Activated B cell treated with CpG ODN at 0.5 μM for 24 hours (primary cell): ENCODE data around the gene DLGAP1. TPM values are rescaled to one million over a fixed set of nuclear protein-coding genes. Genes with fewer than 3 reads are reported as not detected.

Experiments
- ATAC-seq: fragments of 200-7000 bp; cut with Tn5 transposase; one replicate; pipeline ENCODE4 v1.10.0; 2021; ENCODE audit warnings: low read depth, mild to moderate bottlenecking, moderate library complexity
- CTCF ChIA-PET: fragments of 350-600 bp; sonication (Branson Sonifier 250); formaldehyde crosslinking; loops from one replicate; lab custom pipeline; 2021; ENCODE audit warnings: antibody characterized with exemption; lab: Charles Lee
- POLR2A ChIA-PET: fragments of 350-600 bp; sonication (Branson Sonifier 250); formaldehyde crosslinking; loops from one replicate; lab custom pipeline; 2021; ENCODE audit warnings: antibody characterized with exemption; lab: Charles Lee
- DNase-seq: peaks from one replicate; pipeline ENCODE4 v3.0.0; 2022
- H3K27ac Mint-ChIP-seq: one replicate; pipeline ENCODE4 v1.8.0; 2020; ENCODE audit warnings: mixed read lengths
- H3K27me3 Mint-ChIP-seq: one replicate; pipeline ENCODE4 v1.8.0; 2021; ENCODE audit warnings: mixed read lengths
- H3K36me3 Mint-ChIP-seq: one replicate; pipeline ENCODE4 v1.8.0; 2021; ENCODE audit warnings: low read depth, mixed read lengths
- H3K4me1 Mint-ChIP-seq: one replicate; pipeline ENCODE4 v1.8.0; 2021; ENCODE audit warnings: mixed read lengths
- H3K4me3 Mint-ChIP-seq: one replicate; pipeline ENCODE4 v1.8.0; 2020; ENCODE audit warnings: mild to moderate bottlenecking, mixed read lengths
- H3K9me3 Mint-ChIP-seq: one replicate; pipeline ENCODE4 v1.8.0; 2020; ENCODE audit warnings: mixed read lengths
- intact Hi-C: fragments of 100-400 bp; cut with micrococcal nuclease; formaldehyde crosslinking; loops from one replicate; pipeline ENCODE4 v1.15.1; 2024
- total RNA-seq: library from RNA; stranded (reverse); gene quantifications from 2 replicates; pipeline ENCODE4 v1.2.3, GENCODE V29; 2022
- TF ChIP-seq, protein P1 (sequence below): fragments of 200-600 bp; IDR thresholded peaks from one replicate; pipeline ENCODE4 v1.8.0; 2022; ENCODE audit warnings: antibody characterized with exemption, mild to moderate bottlenecking

DLGAP1 gene
- total RNA-seq, 1 donor from 2014 or later: 0.18 TPM

GRCh38 chr18:3491981-3492555 is 963.0 kb downstream of the DLGAP1 start:
- Mint-ChIP-seq H3K4me1 (peaks cover 39% of the 10 kb centered on the region), H3K36me3 (no peaks in the 10 kb centered on the region), H3K27ac (no peak overlapping the region), H3K27me3 (no peaks in the 10 kb centered on the region), H3K9me3 (no peaks in the 10 kb centered on the region), H3K4me3 (no peak overlapping the region)
- intact Hi-C loops: no loop called here
- TF ChIP-seq, protein P1, sequence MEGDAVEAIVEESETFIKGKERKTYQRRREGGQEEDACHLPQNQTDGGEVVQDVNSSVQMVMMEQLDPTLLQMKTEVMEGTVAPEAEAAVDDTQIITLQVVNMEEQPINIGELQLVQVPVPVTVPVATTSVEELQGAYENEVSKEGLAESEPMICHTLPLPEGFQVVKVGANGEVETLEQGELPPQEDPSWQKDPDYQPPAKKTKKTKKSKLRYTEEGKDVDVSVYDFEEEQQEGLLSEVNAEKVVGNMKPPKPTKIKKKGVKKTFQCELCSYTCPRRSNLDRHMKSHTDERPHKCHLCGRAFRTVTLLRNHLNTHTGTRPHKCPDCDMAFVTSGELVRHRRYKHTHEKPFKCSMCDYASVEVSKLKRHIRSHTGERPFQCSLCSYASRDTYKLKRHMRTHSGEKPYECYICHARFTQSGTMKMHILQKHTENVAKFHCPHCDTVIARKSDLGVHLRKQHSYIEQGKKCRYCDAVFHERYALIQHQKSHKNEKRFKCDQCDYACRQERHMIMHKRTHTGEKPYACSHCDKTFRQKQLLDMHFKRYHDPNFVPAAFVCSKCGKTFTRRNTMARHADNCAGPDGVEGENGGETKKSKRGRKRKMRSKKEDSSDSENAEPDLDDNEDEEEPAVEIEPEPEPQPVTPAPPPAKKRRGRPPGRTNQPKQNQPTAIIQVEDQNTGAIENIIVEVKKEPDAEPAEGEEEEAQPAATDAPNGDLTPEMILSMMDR: no peak
- ATAC-seq: no peak
- ChIA-PET CTCF (no interaction called here), POLR2A (interaction anchor here (1.4 to 2.5 kb wide), 3 partner anchors 40 to 102 kb away, joined by 3 to 11 read pairs (median 5); no protein-coding TSS in a partner anchor)
- no peak for DNase-seq

- peaks cover 28% of the 10 kb centered on the region for H3K4me1 Mint-ChIP-seq
- H3K27ac Mint-ChIP-seq: no peak overlapping the region
- DNase-seq (no peak), ATAC-seq (no peak)
- CTCF ChIA-PET: no interaction called here
- H3K4me3 Mint-ChIP-seq: no peak overlapping the region
- TF ChIP-seq, protein P1: no peak
- POLR2A ChIA-PET: no interaction called here
- no peaks in the 10 kb centered on the region for H3K9me3 Mint-ChIP-seq
- no peaks in the 10 kb centered on the region for H3K36me3 Mint-ChIP-seq
- H3K27me3 Mint-ChIP-seq: no peaks in the 10 kb centered on the region
- intact Hi-C loops: no loop called here
Observed at GRCh38 chr18:3489462-3489861, 965.6 kb downstream of the DLGAP1 start.

- Mint-ChIP-seq H3K4me1 (peaks cover 5% of the 10 kb centered on the region), H3K9me3 (no peaks in the 10 kb centered on the region), H3K36me3 (no peaks in the 10 kb centered on the region), H3K27ac (no peak overlapping the region), H3K27me3 (peaks cover 5% of the 10 kb centered on the region), H3K4me3 (no peak overlapping the region)
- ChIA-PET CTCF (no interaction called here), POLR2A (interaction anchor here (1.0 kb wide), 1 partner anchor 8 kb away, joined by 4 read pairs; no protein-coding TSS in a partner anchor)
- ATAC-seq (no peak), DNase-seq (no peak)
- TF ChIP-seq, protein P1: no peak
- intact Hi-C loops: no loop called here
Observed at GRCh38 chr18:3486512-3486911, 968.6 kb downstream of the DLGAP1 start.

GRCh38 chr18:3485153-3486149 is 969.7 kb downstream of the DLGAP1 start:
- Mint-ChIP-seq H3K4me3 (no peak overlapping the region), H3K27ac (no peak overlapping the region), H3K36me3 (no peaks in the 10 kb centered on the region), H3K4me1 (peaks cover 5% of the 10 kb centered on the region), H3K9me3 (no peaks in the 10 kb centered on the region), H3K27me3 (peaks cover 5% of the 10 kb centered on the region)
- intact Hi-C loops: no loop called here
- ATAC-seq (no peak), DNase-seq (no peak)
- ChIA-PET CTCF (no interaction called here), POLR2A (interaction anchor here (1.0 kb wide), 1 partner anchor 7 kb away, joined by 4 read pairs; no protein-coding TSS in a partner anchor)
- TF ChIP-seq, protein P1: no peak

DNA sequence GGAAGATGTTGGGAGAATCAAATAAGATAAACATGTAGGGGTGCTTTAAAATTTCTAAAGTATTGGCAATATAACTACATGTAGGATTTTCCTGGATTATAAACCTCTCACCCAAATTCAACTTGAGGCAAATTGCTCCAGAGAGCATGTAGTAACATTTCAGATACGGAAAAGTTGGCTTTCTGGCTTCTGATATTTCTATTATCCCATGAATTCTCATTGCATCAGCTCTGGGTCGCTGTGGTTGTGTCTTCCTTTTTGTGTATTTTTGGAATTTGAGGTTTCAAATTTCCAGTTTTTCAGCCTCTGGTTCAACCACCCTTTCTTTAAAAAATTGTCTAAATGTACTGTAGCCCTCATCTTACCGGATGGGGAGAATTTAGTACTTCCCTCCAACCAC is 972.8 kb downstream of the DLGAP1 start:
- Mint-ChIP-seq H3K27ac (no peak overlapping the region), H3K36me3 (no peaks in the 10 kb centered on the region), H3K4me3 (no peak overlapping the region), H3K4me1 (no peaks in the 10 kb centered on the region), H3K9me3 (no peaks in the 10 kb centered on the region), H3K27me3 (peaks cover 5% of the 10 kb centered on the region)
- DNase-seq (no peak), ATAC-seq (no peak)
- POLR2A ChIA-PET: interaction anchor here (0.7 to 2.2 kb wide), 3 partner anchors 11 to 111 kb away, joined by 4 to 7 read pairs (median 5); no protein-coding TSS in a partner anchor
- CTCF ChIA-PET: interaction anchor here (1.0 to 1.5 kb wide), 4 partner anchors 11 to 183 kb away, joined by 3 to 9 read pairs (median 4); no protein-coding TSS in a partner anchor
- intact Hi-C loops: loop anchor here (2.0 kb wide), 1 partner anchor 17 kb away; no protein-coding TSS in a partner anchor
- TF ChIP-seq, protein P1: no peak
